KMS-11 (cell line): ENCODE measurements around the gene GSE1.

Source experiments
- H2AFZ ChIP-seq: fragments of 200-600 bp; sonication (generic); 2 replicates; pipeline ENCODE4 v1.6.1; 2016; ENCODE audit warnings: antibody characterized with exemption, mixed run types, low read depth
- H3K27ac ChIP-seq: fragments of 200-600 bp; sonication (generic); 2 replicates; pipeline ENCODE4 v1.6.1; 2016; ENCODE audit warnings: mild to moderate bottlenecking, mixed run types
- H3K27me3 ChIP-seq: fragments of 200-600 bp; sonication (generic); 2 replicates; pipeline ENCODE4 v1.6.1; 2017; ENCODE audit warnings: mild to moderate bottlenecking, low read depth, mixed run types, moderate library complexity; ENCODE audit not compliant: insufficient read depth
- H3K36me3 ChIP-seq: fragments of 200-600 bp; sonication (generic); 2 replicates; pipeline ENCODE4 v1.6.1; 2017; ENCODE audit warnings: mild to moderate bottlenecking, mixed run types; ENCODE audit not compliant: insufficient read depth
- H3K4me1 ChIP-seq: fragments of 200-600 bp; sonication (generic); 2 replicates; pipeline ENCODE4 v1.6.1; 2016; ENCODE audit warnings: mild to moderate bottlenecking, low read depth, mixed run types; ENCODE audit not compliant: poor library complexity, severe bottlenecking
- H3K4me2 ChIP-seq: fragments of 200-600 bp; sonication (generic); 2 replicates; pipeline ENCODE4 v1.7.0; 2016; ENCODE audit warnings: mild to moderate bottlenecking, mixed run types
- H3K4me3 ChIP-seq: fragments of 200-600 bp; sonication (generic); IDR thresholded peaks from 2 replicates; pipeline ENCODE4 v1.6.1; 2017; ENCODE audit warnings: low read depth, low read length, mixed read lengths; ENCODE audit not compliant: insufficient read depth
- H3K79me2 ChIP-seq: fragments of 200-600 bp; sonication (generic); 2 replicates; pipeline ENCODE4 v1.6.1; 2016; ENCODE audit warnings: low read depth, mixed run types; ENCODE audit not compliant: insufficient read depth
- H3K9ac ChIP-seq: fragments of 200-600 bp; sonication (generic); 2 replicates; pipeline ENCODE4 v1.6.1; 2016; ENCODE audit warnings: mild to moderate bottlenecking, mixed run types
- H4K20me1 ChIP-seq: fragments of 200-600 bp; sonication (generic); 2 replicates; pipeline ENCODE4 v1.6.1; 2016; ENCODE audit warnings: mild to moderate bottlenecking, mixed run types; ENCODE audit not compliant: insufficient read depth
- CTCF ChIP-seq: fragments of 200-600 bp; sonication (generic); conservative IDR thresholded peaks from 2 replicates; pipeline ENCODE4 v1.6.1; 2017; ENCODE audit warnings: low read depth, mild to moderate bottlenecking, antibody characterized with exemption, low read length, moderate library complexity, mixed read lengths

Gene GSE1

DNA sequence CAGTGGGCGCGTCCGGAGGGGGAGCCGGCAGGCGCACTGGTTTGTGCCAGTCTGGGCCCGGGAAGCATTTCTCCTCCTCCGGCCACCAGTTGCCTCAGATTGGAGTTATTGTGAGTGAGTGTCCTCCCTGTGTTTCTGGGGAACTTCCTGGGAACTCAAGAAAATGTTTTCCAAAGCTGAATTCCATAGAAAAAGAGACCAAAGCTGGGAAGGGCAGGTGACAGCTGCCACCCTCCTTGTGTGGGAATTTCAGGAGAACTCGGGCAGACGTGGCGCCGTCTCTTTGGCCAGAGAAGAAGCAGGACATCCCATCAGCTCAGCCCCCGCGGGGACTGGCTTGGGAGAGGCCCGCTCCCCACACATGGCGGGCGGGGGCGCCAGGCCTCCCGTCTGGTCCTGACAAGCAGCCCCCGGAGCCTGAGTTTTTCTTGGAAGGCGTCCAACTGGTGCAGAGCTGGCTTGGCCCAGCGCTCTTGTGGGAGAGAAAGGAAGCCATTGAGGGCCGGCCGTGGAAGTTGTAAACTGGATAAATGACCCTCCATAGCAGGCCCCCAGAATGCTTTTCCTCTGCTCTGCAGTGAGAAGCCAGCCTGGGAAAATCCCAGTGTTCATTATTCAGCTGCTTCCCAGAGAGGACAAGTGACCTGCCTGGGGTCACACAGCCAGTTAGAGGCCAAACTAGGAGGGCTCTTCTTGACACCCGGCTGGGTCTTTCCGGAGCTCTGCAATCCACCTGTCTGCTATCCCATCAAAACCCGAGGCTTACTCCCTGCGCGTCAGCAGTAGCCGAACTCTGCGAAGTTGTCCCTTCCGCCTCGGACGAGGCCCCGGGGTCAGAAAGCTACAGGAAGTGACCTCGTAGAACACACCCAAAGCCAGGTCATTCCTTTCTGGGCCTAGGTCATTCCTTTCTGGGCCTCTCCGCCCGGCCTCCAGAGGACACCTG is 39.2 kb upstream of the GSE1 start:
- Histone ChIP-seq H3K79me2 (no peaks in the 10 kb centered on the region), H4K20me1 (no peaks in the 10 kb centered on the region), H3K36me3 (no peaks in the 10 kb centered on the region), H3K4me2 (no peak overlapping the region), H2AFZ (no peak overlapping the region), H3K27me3 (peaks cover 69% of the 10 kb centered on the region), H3K9ac (no peak overlapping the region), H3K4me1 (peaks cover 34% of the 10 kb centered on the region), H3K4me3 (no peak overlapping the region), H3K27ac (no peak overlapping the region)
- TF ChIP-seq CTCF, result no peak

- TF ChIP-seq CTCF, result no peak
- no peaks in the 10 kb centered on the region for H3K36me3 ChIP-seq
- H3K79me2 ChIP-seq, result no peaks in the 10 kb centered on the region
- H4K20me1 ChIP-seq, result no peaks in the 10 kb centered on the region
- no peak overlapping the region for H3K4me2 ChIP-seq
- H3K27ac ChIP-seq, result no peak overlapping the region
- H3K4me3 ChIP-seq, result no peak overlapping the region
- no peak overlapping the region for H2AFZ ChIP-seq
- H3K9ac ChIP-seq, result no peak overlapping the region
- H3K4me1 ChIP-seq, result peaks cover 25% of the 10 kb centered on the region
- peaks cover 74% of the 10 kb centered on the region for H3K27me3 ChIP-seq
These were observed 38.2 kb upstream of the GSE1 start for GRCh38 chr16:85574672-85575475.

- Histone ChIP-seq H3K79me2 (no peaks in the 10 kb centered on the region), H3K4me2 (no peak overlapping the region), H4K20me1 (no peaks in the 10 kb centered on the region)
These were observed 37.2 kb upstream of the GSE1 start for GRCh38 chr16:85575920-85576319.

GRCh38 chr16:85576944-85577343 is 36.2 kb upstream of the GSE1 start:
- peaks cover 4% of the 10 kb centered on the region for H3K4me1 ChIP-seq
- H3K4me3 ChIP-seq, result no peak overlapping the region
- H4K20me1 ChIP-seq, result no peaks in the 10 kb centered on the region
- H3K4me2 ChIP-seq, result no peak overlapping the region
- H3K27me3 ChIP-seq, result peaks cover 88% of the 10 kb centered on the region
- H3K36me3 ChIP-seq, result no peaks in the 10 kb centered on the region
- H3K9ac ChIP-seq, result no peak overlapping the region
- H3K27ac ChIP-seq, result no peak overlapping the region
- no peak overlapping the region for H2AFZ ChIP-seq
- no peak for TF ChIP-seq CTCF
- no peaks in the 10 kb centered on the region for H3K79me2 ChIP-seq

More at GRCh38 chr16:85575920-85576319, 37.2 kb upstream of the GSE1 start:
- H3K36me3 ChIP-seq, result no peaks in the 10 kb centered on the region
- H2AFZ ChIP-seq, result no peak overlapping the region
- no peak overlapping the region for H3K27ac ChIP-seq
- peaks cover 84% of the 10 kb centered on the region for H3K27me3 ChIP-seq
- H3K4me1 ChIP-seq, result peaks cover 14% of the 10 kb centered on the region
- no peak overlapping the region for H3K4me3 ChIP-seq
- no peak overlapping the region for H3K9ac ChIP-seq
- TF ChIP-seq CTCF, result no peak
